Gastroesophageal sphincter (tissue), 4 donors: ENCODE data around the gene GMDS. TPM values are rescaled to one million over a fixed set of nuclear protein-coding genes. Genes with fewer than 3 reads are reported as not detected.

ENCODE experiments used
- ATAC-seq: fragments of 150-250 bp; one replicate; pipeline ENCODE4 v1.9.1; 2016; ENCODE audit warnings: mild to moderate bottlenecking, moderate library complexity
- H3K27ac ChIP-seq, 4 donors: fragments of 200-600 bp; sonication (generic) in 3 of 4; 1 replicate in 3 of 4; 2 replicates in 1 of 4; pipeline ENCODE4 v1.5.1; 2016 to 2019
- H3K27me3 ChIP-seq: fragments of 200-600 bp; sonication (generic); one replicate; pipeline ENCODE4 v1.5.1; 2019
- H3K36me3 ChIP-seq, 2 donors: fragments of 200-600 bp; sonication (generic); one replicate each; pipeline ENCODE4 v1.5.1; 2019; ENCODE audit warnings: control low read depth in 1 of 2
- H3K4me1 ChIP-seq, 3 donors: fragments of 200-600 bp; sonication (generic); 1 replicate in 2 of 3; 2 replicates in 1 of 3; pipeline ENCODE4 v1.5.1; 2016 to 2019; ENCODE audit warnings: control low read depth in 2 of 3
- H3K4me3 ChIP-seq, 2 donors: fragments of 200-600 bp; sonication (generic); one replicate each; pipeline ENCODE4 v1.5.1; 2019; ENCODE audit warnings: mild to moderate bottlenecking in 1 of 2, moderate library complexity in 1 of 2
- H3K9me3 ChIP-seq, 3 donors: fragments of 200-600 bp; sonication (generic); one replicate each; pipeline ENCODE4 v1.5.1; 2017 to 2019; ENCODE audit warnings: control low read depth in 2 of 3
- CTCF ChIP-seq, 4 experiments: fragments of 200-600 bp in 2 of 4; fragments of 450-650 bp in 2 of 4; sonication (generic) in 1 of 4; IDR thresholded peaks; one replicate each; pipeline ENCODE4 v1.5.1; 2017 to 2019; ENCODE audit warnings: antibody characterized with exemption in 4 of 4, mild to moderate bottlenecking in 2 of 4, moderate library complexity in 2 of 4
- EP300 ChIP-seq: sonication (generic); formaldehyde crosslinking; IDR thresholded peaks from one replicate; pipeline ENCODE4 v1.6.1; 2017; ENCODE audit warnings: antibody characterized with exemption, mild to moderate bottlenecking
- POLR2A ChIP-seq, 2 donors: fragments of 450-650 bp; IDR thresholded peaks; one replicate each; pipeline ENCODE4 v1.6.1; 2017; ENCODE audit warnings: antibody characterized with exemption in 2 of 2, mild to moderate bottlenecking in 2 of 2, moderate library complexity in 1 of 2
- POLR2AphosphoS5 ChIP-seq: sonication (generic); formaldehyde crosslinking; IDR thresholded peaks from one replicate; pipeline ENCODE4 v1.6.1; 2017; ENCODE audit warnings: antibody characterized with exemption
- WGBS, 2 donors: methylation state at CpG; one replicate each; pipeline ENCODE4 v1.1.5; 2018; ENCODE audit warnings: low coverage in 1 of 2; 5-methylcytosine and 5-hydroxymethylcytosine counted together
- total RNA-seq, 4 donors: library from RNA; depleted of rRNA; stranded (reverse); fragments of >200 nt; gene quantifications; one replicate each; pipeline ENCODE4 v1.1.0, GENCODE V29; 2016

The GMDS gene
- total RNA-seq, 4 donors from 2014 or later = 5.0 to 14.7 (median 6.4) TPM

GRCh38 chr6:1701668-1702353 lies 543.6 kb downstream of the GMDS start:
- peak overlapping the region in 3 of 4 donors; percentile 21 to 69 (median 62) for H3K27ac ChIP-seq
- no peaks in the 10 kb centered on the region for H3K9me3 ChIP-seq
- H3K36me3 ChIP-seq = no peaks in the 10 kb centered on the region
- no peaks in the 10 kb centered on the region for H3K27me3 ChIP-seq
- 33 to 75% methylated on average over 1 to 12 of the region's 12 CpGs for WGBS, 2 donors
- no peak overlapping the region for H3K4me3 ChIP-seq
- H3K4me1 ChIP-seq = no peaks in the 10 kb centered on the region
- no peak for ATAC-seq
- no peak for TF ChIP-seq EP300
- no peak for TF ChIP-seq POLR2AphosphoS5
- TF ChIP-seq POLR2A (IDR thresholded peaks at IDR 0.05) = no peak
- TF ChIP-seq CTCF (IDR thresholded peaks at IDR 0.05) = no peak

- WGBS, 2 donors = 80 to 100% methylated on average over 2 of the region's 11 CpGs
- Histone ChIP-seq H3K27me3 (no peaks in the 10 kb centered on the region), H3K9me3 (no peaks in the 10 kb centered on the region), H3K27ac (no peak overlapping the region), H3K36me3 (no peaks in the 10 kb centered on the region), H3K4me3 (no peak overlapping the region), H3K4me1 (no peaks in the 10 kb centered on the region)
- ATAC-seq = no peak
- TF ChIP-seq POLR2A (IDR thresholded peaks at IDR 0.05) (no peak), POLR2AphosphoS5 (no peak)
These were observed 545.0 kb downstream of the GMDS start for GRCh38 chr6:1700278-1700967.

GRCh38 chr6:1698527-1698926 lies 546.9 kb downstream of the GMDS start:
- 69% methylated on average over 5 of the region's 11 CpGs; no CpG with 5 or more reads in 1 of the 2 donors for WGBS, 2 donors
- Histone ChIP-seq H3K27me3 (no peaks in the 10 kb centered on the region), H3K9me3 (no peaks in the 10 kb centered on the region), H3K27ac (no peak overlapping the region), H3K4me1 (no peaks in the 10 kb centered on the region), H3K36me3 (no peaks in the 10 kb centered on the region), H3K4me3 (no peak overlapping the region)
- ATAC-seq = no peak
- TF ChIP-seq POLR2A (IDR thresholded peaks at IDR 0.05) (no peak), CTCF (IDR thresholded peaks at IDR 0.05) (no peak), EP300 (no peak), POLR2AphosphoS5 (no peak)

- no peak overlapping the region for H3K27ac ChIP-seq
- WGBS, 2 donors = 96 to 100% methylated on average over 4 to 7 of the region's 10 CpGs
- H3K36me3 ChIP-seq = no peaks in the 10 kb centered on the region
- no peaks in the 10 kb centered on the region for H3K4me1 ChIP-seq
- H3K4me3 ChIP-seq = no peak overlapping the region
- ATAC-seq = no peak
- no peaks in the 10 kb centered on the region for H3K9me3 ChIP-seq
- no peaks in the 10 kb centered on the region for H3K27me3 ChIP-seq
- TF ChIP-seq EP300 (no peak), CTCF (IDR thresholded peaks at IDR 0.05) (no peak), POLR2A (IDR thresholded peaks at IDR 0.05) (no peak), POLR2AphosphoS5 (no peak)
These were observed 547.6 kb downstream of the GMDS start for GRCh38 chr6:1697688-1698351.

- no peaks in the 10 kb centered on the region for H3K9me3 ChIP-seq
- H3K4me1 ChIP-seq = no peaks in the 10 kb centered on the region
- ATAC-seq = no peak
- TF ChIP-seq CTCF (IDR thresholded peaks at IDR 0.05) = no peak
- TF ChIP-seq POLR2A (IDR thresholded peaks at IDR 0.05) = no peak
- TF ChIP-seq POLR2AphosphoS5 = no peak
- H3K27ac ChIP-seq = no peak overlapping the region
- H3K36me3 ChIP-seq = no peaks in the 10 kb centered on the region
- no peaks in the 10 kb centered on the region for H3K27me3 ChIP-seq
- WGBS, 2 donors = 81 to 82% methylated on average over 6 of the region's 6 CpGs
- H3K4me3 ChIP-seq = no peak overlapping the region
These were observed 548.9 kb downstream of the GMDS start for GRCh38 chr6:1696463-1696850.
